ENCODE measurements around the gene CCNK.

GRCh38 chr14:99445931-99446330 is 35.3 kb upstream of the CCNK start:
- TF ChIP-seq EZH2 (IDR thresholded peaks at IDR 0.05) (no peak), POLR2AphosphoS5 (IDR thresholded peaks at IDR 0.05; ENCODE audit: borderline replicate concordance, low read depth, low read length) (no peak)
